B cell (primary cell): ENCODE measurements around the gene MET. TPM values are rescaled to one million over a fixed set of nuclear protein-coding genes. Genes with fewer than 3 reads are reported as not detected.

ENCODE experiments used
- ATAC-seq: fragments of 200-7000 bp; cut with Tn5 transposase; one replicate; pipeline ENCODE4 v1.10.0; 2021; ENCODE audit warnings: low read depth, mild to moderate bottlenecking, moderate number of reproducible peaks, moderate library complexity
- CTCF ChIA-PET: fragments of 350-600 bp; sonication (Branson Sonifier 250); formaldehyde crosslinking; loops from one replicate; lab custom pipeline; 2021; ENCODE audit warnings: antibody characterized with exemption, inconsistent platforms; lab: Charles Lee
- POLR2A ChIA-PET: fragments of 350-600 bp; sonication (Branson Sonifier 250); formaldehyde crosslinking; loops from one replicate; lab custom pipeline; 2021; ENCODE audit warnings: antibody characterized with exemption; lab: Charles Lee
- DNase-seq: peaks from one replicate; pipeline ENCODE4 v3.0.0; 2013
- H2AFZ ChIP-seq: 2 replicates; pipeline ENCODE4 v1.6.1; 2012; ENCODE audit warnings: mild to moderate bottlenecking, low read depth, low read length; ENCODE audit not compliant: insufficient read depth, poor library complexity, severe bottlenecking
- H3K27ac ChIP-seq, 2 donors: 1 replicate in 1 of 2; 2 replicates in 1 of 2; pipeline ENCODE4 v1.5.1; 2012 to 2013; ENCODE audit warnings: low read length in 2 of 2, mild to moderate bottlenecking in 2 of 2, moderate library complexity in 1 of 2
- H3K27me3 ChIP-seq, 4 experiments: fragments of 200-600 bp in 1 of 4; sonication (generic) in 1 of 4; replicated peaks in 1 of 4; 1 replicate in 2 of 4; 2 replicates in 2 of 4; pipeline versions ENCODE4 v1.6.1 to v1.7.0; 2013 to 2016; ENCODE audit warnings: low read length in 3 of 4, mild to moderate bottlenecking in 2 of 4, mixed read lengths in 1 of 4, moderate library complexity in 1 of 4; ENCODE audit not compliant: insufficient read depth in 4 of 4, control insufficient read depth in 3 of 4; ENCODE audit errors: control extremely low read depth in 1 of 4
- H3K36me3 ChIP-seq, 2 experiments: replicated peaks in 1 of 2; 1 replicate in 1 of 2; 2 replicates in 1 of 2; pipeline versions ENCODE4 v1.6.1 to v1.7.1; 2013; ENCODE audit warnings: low read length in 1 of 2; ENCODE audit not compliant: insufficient read depth in 2 of 2, control insufficient read depth in 1 of 2; ENCODE audit errors: control extremely low read depth in 1 of 2, extremely low read depth in 1 of 2
- H3K4me1 ChIP-seq, 2 donors: fragments of 200-600 bp in 1 of 2; sonication (generic) in 1 of 2; 1 replicate in 1 of 2; 2 replicates in 1 of 2; pipeline versions ENCODE4 v1.5.1 to v1.6.1; 2013 to 2017; ENCODE audit warnings: low read length in 2 of 2; ENCODE audit not compliant: control insufficient read depth in 2 of 2, insufficient read depth in 2 of 2
- H3K4me2 ChIP-seq: replicated peaks from 2 replicates; pipeline ENCODE3; 2012; ENCODE audit warnings: mild to moderate bottlenecking, low read depth, low read length; ENCODE audit not compliant: poor library complexity, severe bottlenecking
- H3K4me3 ChIP-seq, 5 experiments: fragments of 200-600 bp in 1 of 5; sonication (generic) in 1 of 5; 1 replicate in 3 of 5; 2 replicates in 2 of 5; pipeline versions ENCODE4 v1.5.1 to v1.7.0; 2011 to 2016; ENCODE audit warnings: low read length in 4 of 5, mild to moderate bottlenecking in 4 of 5, low read depth in 2 of 5, control low read depth in 1 of 5, moderate library complexity in 1 of 5; ENCODE audit not compliant: insufficient read depth in 1 of 5; ENCODE audit errors: control extremely low read depth in 1 of 5, extremely low read depth in 1 of 5
- H3K79me2 ChIP-seq: fragments of 200-600 bp; sonication (generic); one replicate; pipeline ENCODE4 v1.6.0; 2016; ENCODE audit warnings: low read length; ENCODE audit not compliant: control insufficient read depth, insufficient read depth
- H3K9ac ChIP-seq: fragments of 200-600 bp; sonication (generic); 2 replicates; pipeline ENCODE4 v1.6.1; 2017; ENCODE audit warnings: mild to moderate bottlenecking, low read length, moderate library complexity
- H3K9me3 ChIP-seq, 3 donors: one replicate each; pipeline versions ENCODE4 v1.6.1 to v1.7.1; 2013; ENCODE audit warnings: low read length in 2 of 3; ENCODE audit not compliant: control insufficient read depth in 2 of 3, insufficient read depth in 1 of 3; ENCODE audit errors: control extremely low read depth in 1 of 3
- H4K20me1 ChIP-seq: 2 replicates; pipeline ENCODE4 v1.6.0; 2012; ENCODE audit warnings: mild to moderate bottlenecking, low read length; ENCODE audit not compliant: insufficient read depth, control insufficient read depth, poor library complexity, severe bottlenecking
- H3K27ac Mint-ChIP-seq: one replicate; pipeline ENCODE4 v1.8.0; 2021; ENCODE audit warnings: mixed read lengths
- H3K27me3 Mint-ChIP-seq: one replicate; pipeline ENCODE4 v1.8.0; 2021; ENCODE audit warnings: mixed read lengths
- H3K4me1 Mint-ChIP-seq: one replicate; pipeline ENCODE4 v1.8.0; 2021; ENCODE audit warnings: mixed read lengths
- H3K4me3 Mint-ChIP-seq: one replicate; pipeline ENCODE4 v1.8.0; 2021; ENCODE audit warnings: mixed read lengths
- H3K9me3 Mint-ChIP-seq: one replicate; pipeline ENCODE4 v1.8.0; 2022; ENCODE audit warnings: mixed read lengths; ENCODE audit not compliant: insufficient read depth
- CTCF ChIP-seq: fragments of 200-600 bp; IDR thresholded peaks from one replicate; pipeline ENCODE4 v1.8.0; 2022; ENCODE audit warnings: antibody characterized with exemption, mild to moderate bottlenecking
- EZH2 ChIP-seq: IDR thresholded peaks from 2 replicates; pipeline ENCODE4 v1.6.1; 2012; ENCODE audit warnings: borderline replicate concordance, low read depth, mild to moderate bottlenecking, moderate library complexity, low read length; ENCODE audit not compliant: insufficient read depth, poor library complexity, severe bottlenecking
- WGBS: methylation state at CpG from one replicate; pipeline ENCODE4 v1.1.5; 2013; ENCODE audit warnings: missing lambda C conversion rate; ENCODE audit not compliant: insufficient coverage; 5-methylcytosine and 5-hydroxymethylcytosine counted together
- intact Hi-C: fragments of 100-400 bp; cut with micrococcal nuclease; formaldehyde crosslinking; loops from one replicate; pipeline ENCODE4 v1.10.0; 2022
- polyA plus RNA-seq: library from polyadenylated mRNA; depleted of rRNA; stranded (reverse); fragments of >200 nt; gene quantifications from 2 replicates; pipeline ENCODE4 v1.2.3, GENCODE V29; 2012
- total RNA-seq, 2 donors: library from RNA; stranded (reverse); fragments of 120-200 nt in 1 of 2; gene quantifications; 1 replicate in 1 of 2; 2 replicates in 1 of 2; pipeline versions ENCODE4 v1.2.3 to v1.2.4, GENCODE V29; 2013 to 2022

The MET gene
- total and polyA plus RNA-seq, 2 donors (not counting 1 experiment from before 2014, with no cell fraction given), result 0.03 to 0.59 TPM

DNA sequence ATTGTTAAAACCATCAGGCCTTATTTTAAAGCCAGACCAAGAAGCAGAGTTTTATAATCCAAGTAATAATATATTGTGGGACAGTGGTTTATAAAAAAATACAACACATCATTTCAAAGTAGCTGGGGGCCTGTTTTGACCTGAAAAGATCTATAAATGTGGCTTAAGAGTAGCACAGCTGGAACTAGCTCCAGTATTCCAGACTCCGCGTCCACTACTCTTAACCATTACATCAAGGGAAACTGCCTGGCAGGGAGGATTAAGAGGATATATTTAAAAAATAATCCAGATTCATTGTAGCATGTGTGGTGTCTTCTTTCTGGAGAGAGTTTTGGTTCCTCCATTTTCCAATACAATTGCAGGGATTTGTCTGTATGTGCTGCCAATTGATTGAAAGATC lies 67.3 kb downstream of the MET start:
- H3K4me3 ChIP-seq, result no peak overlapping the region
- no peak overlapping the region for H3K4me3 Mint-ChIP-seq
- H4K20me1 ChIP-seq, result no peaks in the 10 kb centered on the region
- H3K27ac ChIP-seq, result no peak overlapping the region
- no peaks in the 10 kb centered on the region for H3K36me3 ChIP-seq
- H3K9me3 Mint-ChIP-seq, result no peaks in the 10 kb centered on the region
- no peaks in the 10 kb centered on the region for H3K9me3 ChIP-seq
- H3K4me1 Mint-ChIP-seq, result peaks cover under 1% of the 10 kb centered on the region
- H3K9ac ChIP-seq, result no peak overlapping the region
- ChIA-PET POLR2A (no interaction called here), CTCF (no interaction called here)
- no CpG with 5 or more reads among the region's 2 CpGs for WGBS
- no peaks in the 10 kb centered on the region for H3K4me1 ChIP-seq
- TF ChIP-seq EZH2, result no peak
- no peak for TF ChIP-seq CTCF
- H3K27me3 ChIP-seq, result peaks cover 0 to 9% (median 4%) of the 10 kb centered on the region in 4 experiments
- ATAC-seq, result no peak
- intact Hi-C loops, result no loop called here
- H2AFZ ChIP-seq, result no peak overlapping the region
- H3K27me3 Mint-ChIP-seq, result peaks cover 20% of the 10 kb centered on the region
- DNase-seq, result no peak
- no peak overlapping the region for H3K27ac Mint-ChIP-seq
- no peak overlapping the region for H3K4me2 ChIP-seq
- H3K79me2 ChIP-seq, result no peaks in the 10 kb centered on the region

- ChIA-PET CTCF (no interaction called here), POLR2A (no interaction called here)
- no peak overlapping the region for H3K4me2 ChIP-seq
- ATAC-seq, result no peak
- no peaks in the 10 kb centered on the region for H4K20me1 ChIP-seq
- H3K27ac Mint-ChIP-seq, result no peak overlapping the region
- peaks cover 22% of the 10 kb centered on the region for H3K27me3 Mint-ChIP-seq
- no peak for DNase-seq
- no peaks in the 10 kb centered on the region for H3K4me1 ChIP-seq
- H3K4me3 ChIP-seq, result no peak overlapping the region
- no peaks in the 10 kb centered on the region for H3K9me3 ChIP-seq
- H3K27me3 ChIP-seq, result peaks cover 0 to 9% (median 4%) of the 10 kb centered on the region in 4 experiments
- no peaks in the 10 kb centered on the region for H3K4me1 Mint-ChIP-seq
- TF ChIP-seq CTCF (no peak), EZH2 (no peak)
- H3K79me2 ChIP-seq, result no peaks in the 10 kb centered on the region
- WGBS, result 86% methylated on average over 1 of the region's 1 CpG
- no peak overlapping the region for H3K27ac ChIP-seq
- intact Hi-C loops, result no loop called here
- H3K9me3 Mint-ChIP-seq, result no peaks in the 10 kb centered on the region
- H3K36me3 ChIP-seq, result no peaks in the 10 kb centered on the region
- H2AFZ ChIP-seq, result no peak overlapping the region
- no peak overlapping the region for H3K4me3 Mint-ChIP-seq
- no peak overlapping the region for H3K9ac ChIP-seq
Observed at GRCh38 chr7:116740231-116740630, 68.2 kb downstream of the MET start.
